Body of pancreas (tissue), 4 donors: ENCODE data around the gene FAM78A.

Source experiments
- CTCF ChIP-seq, 7 experiments: fragments of 450-650 bp in 4 of 7; fragments of 200-600 bp in 3 of 7; sonication (generic) in 3 of 7; IDR thresholded peaks; one replicate each; pipeline ENCODE4 v1.5.1; 2016 to 2019; ENCODE audit warnings: antibody characterized with exemption in 7 of 7
- POLR2A ChIP-seq, 3 donors: fragments of 450-650 bp; IDR thresholded peaks; one replicate each; pipeline ENCODE4 v1.6.1; 2016; ENCODE audit warnings: antibody characterized with exemption in 3 of 3, mild to moderate bottlenecking in 2 of 3

DNA sequence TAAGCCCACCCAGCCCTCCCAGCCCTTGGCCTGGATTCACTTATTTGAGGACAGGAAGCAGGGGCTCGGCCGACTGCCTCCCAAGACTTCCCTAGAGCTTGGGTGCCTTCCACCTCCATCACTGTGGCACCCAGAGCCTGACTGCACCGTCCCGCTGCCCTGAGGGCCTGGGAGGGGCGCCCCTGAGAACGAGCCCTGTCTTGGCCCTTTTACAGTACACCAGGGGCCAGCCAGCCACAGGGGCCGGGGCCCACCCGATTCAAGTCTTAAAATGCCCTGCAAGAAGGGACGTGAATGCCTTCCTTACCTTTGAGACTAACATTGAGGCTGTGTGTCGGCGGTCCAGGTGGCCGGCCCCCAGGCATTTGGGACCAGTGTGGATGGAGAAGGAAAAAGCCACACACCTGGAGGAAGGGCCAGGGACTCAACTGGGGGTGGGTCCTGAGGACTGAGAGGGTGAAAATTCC lies 16.8 kb downstream of the FAM78A start:
- no peak for TF ChIP-seq CTCF (IDR thresholded peaks at IDR 0.05)
- TF ChIP-seq POLR2A (IDR thresholded peaks at IDR 0.05): no peak
